Transverse colon (tissue), 3 donors: ENCODE measurements around the gene BTBD2.

ENCODE experiments used
- CTCF ChIP-seq, 5 experiments: fragments of 200-600 bp in 3 of 5; fragments of 450-650 bp in 2 of 5; sonication (generic) in 3 of 5; IDR thresholded peaks; 1 replicate in 2 of 5; 2 replicates in 3 of 5; pipeline ENCODE4 v1.5.1; 2016 to 2017; ENCODE audit warnings: antibody characterized with exemption in 5 of 5, inconsistent platforms in 3 of 5, mild to moderate bottlenecking in 2 of 5, moderate library complexity in 1 of 5
- EP300 ChIP-seq: sonication (generic); formaldehyde crosslinking; IDR thresholded peaks from one replicate; pipeline ENCODE4 v1.6.1; 2017; ENCODE audit warnings: antibody characterized with exemption, low read depth

DNA sequence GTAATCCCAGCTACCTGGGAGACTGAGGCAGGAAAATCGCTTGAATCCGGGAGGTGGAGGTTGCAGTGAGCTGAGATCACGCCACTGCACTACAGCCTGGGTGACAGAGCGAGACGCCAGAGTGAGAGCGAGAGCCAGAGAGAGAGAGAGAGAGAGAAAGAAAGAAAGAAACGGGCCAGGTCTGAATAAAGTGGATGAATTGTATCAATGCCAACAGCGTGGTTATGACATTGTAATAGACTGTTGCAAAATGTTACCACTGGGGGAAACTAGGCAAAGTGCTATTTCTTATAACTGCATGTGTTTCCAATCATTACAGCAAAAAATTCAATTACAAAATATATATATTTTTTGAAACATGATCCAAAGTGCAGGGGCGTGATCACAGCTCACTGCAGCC lies 11.8 kb upstream of the BTBD2 start:
- TF ChIP-seq CTCF (IDR thresholded peaks at IDR 0.05) (no peak), EP300 (no peak)
